ENCODE data around the gene PRSS58. TPM values are rescaled to one million over a fixed set of nuclear protein-coding genes. Genes with fewer than 3 reads are reported as not detected.

Gene PRSS58, protein sequence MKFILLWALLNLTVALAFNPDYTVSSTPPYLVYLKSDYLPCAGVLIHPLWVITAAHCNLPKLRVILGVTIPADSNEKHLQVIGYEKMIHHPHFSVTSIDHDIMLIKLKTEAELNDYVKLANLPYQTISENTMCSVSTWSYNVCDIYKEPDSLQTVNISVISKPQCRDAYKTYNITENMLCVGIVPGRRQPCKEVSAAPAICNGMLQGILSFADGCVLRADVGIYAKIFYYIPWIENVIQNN
- not detected in 2 replicates for total RNA-seq

DNA sequence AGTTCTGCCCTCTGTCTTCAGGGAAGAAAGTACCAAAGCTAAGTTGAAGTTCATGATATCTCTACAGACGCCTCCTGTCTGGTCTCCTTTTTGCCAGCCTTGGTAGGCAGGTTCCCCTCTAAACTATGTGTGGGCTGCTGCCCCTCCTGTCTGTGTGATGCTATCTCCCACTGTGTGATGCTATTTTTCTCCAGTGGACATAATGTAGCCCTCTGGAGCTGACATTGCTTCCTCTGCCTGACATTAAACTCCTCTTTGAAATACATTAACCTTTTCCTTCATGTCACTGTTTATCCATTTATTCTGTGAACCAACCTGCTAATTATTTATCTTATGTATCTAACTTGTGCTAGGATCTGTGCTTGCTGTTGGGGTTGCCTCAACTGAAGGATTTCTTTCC is at the start of gene PRSS58:
Gene PRSS58, minus strand, starts transcription at position 101 of the 400 bp plus-strand sequence. CDS start 351 bp downstream, outside the sequence.

Other genes with a start within 250 kb of the PRSS58 start
- not detected in 2 replicates for gene MGAM2, start 146.3 kb downstream of the PRSS58 start, total RNA-seq